GM18520 (cell line): ENCODE data around the gene FANCD2.
"Not testable (repeated sequence)": the region's sequence is repeated elsewhere in the genome, so short reads cannot be mapped to it uniquely, and the experiment has no call there.

ENCODE experiments used
- ATAC-seq: cut with Tn5 transposase; IDR thresholded peaks from one replicate; pipeline ENCODE4 v1.9.1; 2021; ENCODE audit not compliant: unreplicated experiment

FANCD2 gene

DNA sequence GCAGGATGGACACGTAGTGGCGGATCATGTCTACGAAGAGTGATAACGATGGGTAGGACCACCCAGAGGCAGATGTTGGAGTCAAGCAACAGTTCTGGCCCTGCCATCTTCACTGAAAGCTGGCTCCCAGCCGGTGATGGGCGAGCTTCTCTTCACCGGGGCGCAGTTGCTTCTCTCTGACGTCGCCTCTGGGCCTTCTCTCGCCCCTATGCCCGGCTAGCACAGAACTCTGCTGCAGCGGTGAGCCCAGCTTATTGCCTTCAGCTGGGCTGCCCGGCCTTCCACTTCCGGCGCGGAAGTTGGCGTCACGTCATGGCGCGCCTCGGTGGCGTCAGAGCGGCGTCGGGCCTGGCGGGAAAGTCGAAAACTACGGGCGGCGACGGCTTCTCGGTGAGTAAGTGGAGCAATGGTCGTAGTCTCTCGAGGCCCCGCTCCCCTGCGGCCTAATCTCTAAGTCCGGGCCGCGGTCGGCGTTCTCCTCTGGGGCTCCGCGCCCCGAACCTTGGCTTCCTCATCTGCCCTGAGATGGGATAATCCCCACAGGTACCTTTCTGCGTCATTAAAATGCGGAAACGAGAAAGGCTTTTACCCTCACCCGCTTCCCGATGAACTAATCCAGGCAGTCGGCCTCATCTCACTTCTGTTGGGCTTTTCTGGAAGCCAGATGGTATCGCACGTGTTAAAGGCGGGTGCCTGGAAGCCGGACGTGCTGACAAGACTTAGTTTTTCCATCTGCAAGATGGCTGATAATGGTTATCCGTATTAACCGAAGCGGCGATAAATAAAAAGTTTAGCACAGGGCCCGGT lies at the start of gene FANCD2:
FANCD2 (plus strand) TSS at position 354 of the 807 bp plus-strand sequence. CDS start 2,221 bp downstream, outside the sequence.
- ATAC-seq, result peak; percentile 79

GRCh38 chr3:9976721-9977709 lies 49.2 kb upstream of the FANCD2 start:
- no peak for ATAC-seq

GRCh38 chr3:9978710-9979305 lies 47.4 kb upstream of the FANCD2 start:
- ATAC-seq, result no peak

GRCh38 chr3:9980251-9980650 lies 46.0 kb upstream of the FANCD2 start:
- no peak for ATAC-seq

DNA sequence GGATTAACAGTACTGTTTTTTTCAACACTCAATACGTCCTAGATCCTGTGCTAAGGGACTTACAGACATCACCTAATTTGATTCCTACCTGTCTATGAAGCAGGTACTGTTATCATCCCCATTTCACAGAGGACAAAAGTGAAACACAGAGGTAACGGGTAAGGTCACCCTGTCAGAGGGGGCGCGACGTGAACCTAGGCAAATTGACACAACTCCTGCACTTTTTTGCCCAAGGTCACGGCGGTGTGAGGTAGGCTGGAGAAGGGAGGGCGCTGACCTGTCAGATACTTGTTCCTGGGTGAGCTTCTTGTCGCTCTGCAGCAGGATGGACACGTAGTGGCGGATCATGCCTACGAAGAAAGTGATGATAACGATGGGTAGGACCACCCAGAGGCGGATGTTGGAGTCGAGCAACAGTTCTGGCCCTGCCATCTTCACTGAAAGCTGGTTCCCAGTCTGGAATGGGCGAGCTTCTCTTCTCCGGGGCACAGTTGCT lies 40.0 kb upstream of the FANCD2 start:
- peak; percentile 22 for ATAC-seq

GRCh38 chr3:9994086-9994844 lies 32.0 kb upstream of the FANCD2 start:
- no peak for ATAC-seq

- no peak for ATAC-seq
These were observed 25.6 kb upstream of the FANCD2 start for GRCh38 chr3:10000686-10001085.

- no peak for ATAC-seq
These were observed 23.3 kb upstream of the FANCD2 start for GRCh38 chr3:10002951-10003350.

DNA sequence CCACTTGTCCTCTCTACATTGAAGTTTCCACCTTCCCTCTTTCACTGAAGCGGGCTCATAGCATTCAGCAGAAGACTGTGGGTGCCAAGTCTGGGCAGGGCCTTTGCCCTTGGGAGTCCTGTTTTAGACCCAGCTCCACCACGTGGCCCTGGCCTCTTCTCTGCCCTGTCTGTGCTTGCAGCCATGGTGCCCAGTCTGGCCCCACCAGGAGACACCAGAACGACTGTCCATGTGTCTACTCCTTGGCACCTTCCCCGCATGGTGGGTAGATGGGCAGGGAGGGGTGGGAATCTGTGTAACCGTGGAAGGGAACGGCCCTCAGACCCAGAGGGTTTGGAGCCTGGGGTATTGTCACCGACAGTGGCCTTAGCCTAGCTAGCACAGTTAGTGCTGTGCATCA lies 21.7 kb upstream of the FANCD2 start:
- no peak for ATAC-seq

GRCh38 chr3:10004960-10005564 lies 21.2 kb upstream of the FANCD2 start:
- ATAC-seq, result no peak

- ATAC-seq, result no peak
These were observed 20.0 kb upstream of the FANCD2 start for GRCh38 chr3:10006048-10006761.

DNA sequence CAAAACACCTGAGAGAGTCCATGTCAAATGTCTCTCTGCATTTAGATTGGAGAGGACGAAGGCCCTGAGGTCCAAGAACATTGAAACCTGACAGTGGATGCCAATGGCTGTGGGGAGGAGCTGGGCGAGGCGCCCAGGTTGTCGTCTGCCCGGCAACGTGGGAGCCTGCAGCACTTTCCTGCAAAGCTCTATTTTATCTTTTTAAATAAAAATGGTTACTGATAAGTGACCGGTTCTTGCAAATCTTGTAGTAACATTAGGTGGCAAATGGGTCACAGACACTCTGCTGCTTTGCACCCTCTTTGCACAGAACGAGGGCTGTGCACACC lies 19.5 kb upstream of the FANCD2 start:
- no peak for ATAC-seq

DNA sequence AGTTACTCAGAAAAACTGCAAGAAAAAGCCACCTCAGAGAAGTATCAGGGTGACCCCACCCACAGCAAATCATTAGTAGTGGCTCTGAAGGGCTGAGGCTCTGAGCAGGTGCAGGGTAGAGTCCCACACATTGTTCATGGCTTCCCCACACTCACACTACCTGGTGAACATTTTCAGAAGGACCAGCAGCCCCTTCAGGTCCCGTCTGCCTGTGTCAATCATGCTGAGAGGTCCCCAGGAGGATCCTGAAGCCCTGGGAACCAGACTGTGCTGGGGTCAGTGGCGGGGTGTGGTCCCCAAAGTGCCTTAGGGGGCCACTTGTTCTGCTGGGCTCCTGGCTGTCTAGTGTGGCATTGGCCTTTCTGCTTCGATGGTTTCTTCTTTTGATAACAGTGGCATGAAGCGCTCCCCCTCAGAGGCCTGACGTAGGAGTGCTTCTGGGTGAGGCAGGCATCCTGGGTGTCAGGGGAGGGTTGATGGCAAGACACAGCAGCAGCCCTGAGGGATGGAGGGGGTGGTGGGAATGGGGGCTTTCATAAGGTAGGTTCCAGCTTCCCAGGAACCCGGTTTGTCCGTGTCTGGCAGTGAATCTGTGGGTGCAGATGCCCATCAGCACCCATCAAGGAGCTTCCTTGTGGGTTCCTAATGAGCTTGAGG lies 19.0 kb upstream of the FANCD2 start:
- ATAC-seq, result no peak

GRCh38 chr3:10008216-10008587 lies 18.0 kb upstream of the FANCD2 start:
- not testable (repeated sequence) for ATAC-seq

- ATAC-seq, result peak; percentile 32
These were observed 17.5 kb upstream of the FANCD2 start for GRCh38 chr3:10008588-10009344.

- no peak for ATAC-seq
These were observed 15.8 kb upstream of the FANCD2 start for GRCh38 chr3:10010421-10010877.

- peak; percentile 88 for ATAC-seq
These were observed 15.3 kb upstream of the FANCD2 start for GRCh38 chr3:10010878-10011465.

GRCh38 chr3:10011631-10012030 lies 14.6 kb upstream of the FANCD2 start:
- no peak for ATAC-seq
